Measurements from ENCODE around the gene ASB16.

The ASB16 gene

DNA sequence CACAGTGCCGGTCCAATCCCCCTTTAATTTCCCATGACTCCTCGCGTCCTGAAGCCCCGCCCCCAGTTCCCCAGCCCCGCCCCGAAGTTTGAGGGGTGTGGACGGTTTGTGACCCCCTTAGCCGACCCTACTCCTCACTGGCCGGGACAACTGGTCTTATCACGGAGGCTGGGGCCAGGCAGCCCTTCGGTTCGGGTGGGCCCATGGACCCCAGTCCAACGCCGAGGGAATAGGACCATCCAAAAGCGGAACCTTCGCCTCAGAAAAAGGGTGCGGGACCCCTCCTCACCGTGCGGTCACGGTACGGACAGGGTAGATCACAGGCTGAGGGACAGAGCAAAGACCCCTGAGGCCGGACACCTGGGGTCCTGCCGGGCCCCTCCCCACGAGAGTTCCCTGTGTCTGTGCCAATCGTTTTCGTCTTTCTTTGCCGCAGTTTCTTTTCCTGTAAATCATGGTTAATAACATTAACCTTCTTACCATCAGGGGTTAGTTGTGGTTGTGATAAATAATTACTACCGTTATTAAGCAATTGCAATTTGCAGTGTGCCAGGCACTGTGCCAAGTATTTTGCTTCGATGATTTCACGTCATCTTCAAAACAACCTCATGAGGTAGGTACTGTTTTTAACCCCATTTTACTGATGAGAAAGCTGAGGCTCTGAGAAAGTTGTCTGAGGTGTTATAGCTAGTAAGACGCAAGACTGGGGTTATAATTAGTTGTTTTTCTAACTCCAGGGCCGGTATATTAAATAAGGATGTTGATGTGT is 16.8 kb downstream of the ASB16 start:
- DNase-seq (ENCODE audit: low read depth, low spot score), result no peak

GRCh38 chr17:44188576-44189403 is 18.3 kb downstream of the ASB16 start:
- DNase-seq (ENCODE audit: low read depth, low spot score), result no peak

GRCh38 chr17:44190481-44190880 is 20.0 kb downstream of the ASB16 start:
- DNase-seq (ENCODE audit: low read depth, low spot score), result no peak

- DNase-seq (ENCODE audit: low read depth, low spot score), result no peak
These were observed 20.9 kb downstream of the ASB16 start for GRCh38 chr17:44191369-44191768.

DNA sequence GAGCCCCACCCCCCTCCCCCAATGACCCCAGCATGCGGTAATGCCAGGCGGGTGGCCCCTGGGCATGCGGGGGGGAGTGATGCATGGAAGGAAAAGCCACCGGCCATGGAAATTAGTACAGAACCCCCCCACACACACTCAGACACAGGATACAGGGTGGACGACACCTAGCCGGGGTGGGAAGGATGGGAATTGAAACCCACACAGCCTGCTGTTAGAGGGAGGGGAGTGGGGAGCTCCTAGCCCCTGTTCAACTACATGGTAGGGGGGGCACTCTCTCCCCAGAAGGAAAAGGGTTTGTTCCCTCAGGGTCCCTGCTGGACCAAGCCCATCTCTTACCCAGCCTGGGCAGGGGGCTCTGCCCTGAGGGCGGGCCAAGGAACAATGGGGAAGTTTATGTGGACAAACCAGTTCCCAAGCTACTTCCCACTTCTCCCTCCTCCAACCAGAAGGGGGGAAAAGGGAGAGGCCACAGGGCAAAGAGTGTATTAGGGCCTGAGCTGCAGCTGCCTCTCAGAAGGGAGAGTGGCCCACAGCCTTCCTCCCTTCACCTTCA is 21.5 kb downstream of the ASB16 start:
- no peak for DNase-seq (ENCODE audit: low read depth, low spot score)

DNA sequence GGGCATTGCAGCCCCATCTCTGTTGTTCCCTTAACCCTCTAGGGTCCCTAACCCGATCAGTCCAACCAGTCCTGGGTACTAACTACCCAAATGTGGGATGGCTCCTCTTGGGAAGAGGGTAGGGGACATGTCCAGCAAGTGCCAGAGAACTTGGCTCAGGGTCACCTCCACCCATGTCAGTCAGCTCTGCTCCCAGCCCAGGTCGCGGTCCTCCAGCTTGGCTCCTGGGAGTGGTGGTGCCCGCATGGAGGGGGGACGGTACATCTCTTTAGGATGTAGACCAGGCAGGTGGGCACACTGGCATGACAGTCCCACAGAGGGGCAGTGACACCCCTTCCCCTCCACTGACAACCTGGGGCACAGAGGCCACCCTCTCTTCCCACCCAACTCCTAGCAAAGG is 22.2 kb downstream of the ASB16 start:
- no peak for DNase-seq (ENCODE audit: low read depth, low spot score)

DNA sequence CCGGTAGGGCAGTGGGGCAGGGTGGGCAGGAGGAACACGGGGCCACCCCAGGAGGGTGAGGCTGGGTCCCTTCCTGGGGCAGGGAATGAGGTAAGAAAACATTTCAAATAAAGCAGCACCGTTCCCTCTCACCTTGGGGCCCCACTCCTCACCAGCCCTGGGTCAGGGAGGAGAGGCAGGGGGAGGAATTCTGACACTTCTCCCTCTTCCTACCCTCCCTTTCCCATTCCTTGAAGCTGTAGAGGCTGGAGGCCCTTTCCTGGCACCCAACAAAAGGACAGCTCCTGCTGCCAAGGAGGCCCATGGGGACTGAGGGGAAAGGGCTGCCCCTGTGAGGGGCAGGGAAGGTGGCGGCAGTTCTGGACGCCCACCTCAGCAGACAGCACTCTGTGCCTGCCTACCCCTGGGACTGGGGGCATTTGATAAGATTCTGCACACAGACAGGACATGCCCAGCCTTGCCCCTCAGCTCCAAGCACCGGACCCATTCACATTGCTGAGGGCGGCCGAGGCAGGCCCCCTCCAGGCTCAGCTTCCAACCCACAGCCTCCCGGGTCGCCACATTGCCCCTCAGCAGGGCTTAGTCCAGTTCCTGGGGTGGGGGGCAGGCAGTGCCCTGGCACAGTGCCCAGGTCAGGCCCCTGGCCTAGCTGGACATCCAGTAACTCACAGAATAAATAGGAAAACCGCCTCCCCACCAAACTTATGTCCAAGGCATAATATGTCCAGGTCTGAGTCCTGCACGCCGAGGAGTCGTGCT is 23.0 kb downstream of the ASB16 start:
- DNase-seq (ENCODE audit: low read depth, low spot score), result no peak

GRCh38 chr17:44197107-44197506 is 26.6 kb downstream of the ASB16 start:
- no peak for DNase-seq (ENCODE audit: low read depth, low spot score)

DNA sequence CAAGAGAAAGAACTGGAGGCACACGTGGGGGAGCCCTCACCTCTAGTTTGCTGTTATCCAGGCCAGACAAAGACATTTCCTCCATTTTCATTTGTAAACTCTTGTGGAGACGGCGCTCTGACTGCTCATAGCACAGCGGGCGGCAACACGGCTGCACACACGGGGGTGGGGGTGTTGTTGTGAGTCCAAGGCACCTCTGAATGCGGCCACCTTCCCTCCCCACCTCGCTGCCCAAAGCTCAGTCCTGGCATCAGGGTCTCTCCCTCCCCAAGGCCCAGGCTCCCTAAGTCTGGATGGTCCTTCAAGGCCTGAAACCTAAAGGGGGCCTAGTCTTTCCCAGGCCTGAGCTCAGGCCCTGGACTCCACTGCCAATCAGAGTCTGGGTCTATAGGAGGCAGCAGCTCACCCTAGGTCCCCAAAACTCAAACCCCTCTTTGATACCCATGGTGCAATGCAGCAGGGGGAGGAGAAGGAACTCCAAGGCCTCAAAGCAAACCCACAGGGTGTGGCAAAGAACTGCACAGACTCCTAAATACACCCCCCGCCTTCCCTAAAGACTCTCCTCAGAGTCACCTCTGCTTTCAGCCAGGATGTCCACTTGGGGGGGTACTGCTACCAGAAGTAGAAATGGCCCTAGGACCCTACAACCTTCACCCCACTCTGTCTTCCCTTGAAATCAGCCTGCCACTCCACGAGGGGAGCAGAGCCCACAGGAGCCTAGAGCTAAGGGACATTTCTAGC is 27.6 kb downstream of the ASB16 start:
- DNase-seq (ENCODE audit: low read depth, low spot score), result no peak

DNA sequence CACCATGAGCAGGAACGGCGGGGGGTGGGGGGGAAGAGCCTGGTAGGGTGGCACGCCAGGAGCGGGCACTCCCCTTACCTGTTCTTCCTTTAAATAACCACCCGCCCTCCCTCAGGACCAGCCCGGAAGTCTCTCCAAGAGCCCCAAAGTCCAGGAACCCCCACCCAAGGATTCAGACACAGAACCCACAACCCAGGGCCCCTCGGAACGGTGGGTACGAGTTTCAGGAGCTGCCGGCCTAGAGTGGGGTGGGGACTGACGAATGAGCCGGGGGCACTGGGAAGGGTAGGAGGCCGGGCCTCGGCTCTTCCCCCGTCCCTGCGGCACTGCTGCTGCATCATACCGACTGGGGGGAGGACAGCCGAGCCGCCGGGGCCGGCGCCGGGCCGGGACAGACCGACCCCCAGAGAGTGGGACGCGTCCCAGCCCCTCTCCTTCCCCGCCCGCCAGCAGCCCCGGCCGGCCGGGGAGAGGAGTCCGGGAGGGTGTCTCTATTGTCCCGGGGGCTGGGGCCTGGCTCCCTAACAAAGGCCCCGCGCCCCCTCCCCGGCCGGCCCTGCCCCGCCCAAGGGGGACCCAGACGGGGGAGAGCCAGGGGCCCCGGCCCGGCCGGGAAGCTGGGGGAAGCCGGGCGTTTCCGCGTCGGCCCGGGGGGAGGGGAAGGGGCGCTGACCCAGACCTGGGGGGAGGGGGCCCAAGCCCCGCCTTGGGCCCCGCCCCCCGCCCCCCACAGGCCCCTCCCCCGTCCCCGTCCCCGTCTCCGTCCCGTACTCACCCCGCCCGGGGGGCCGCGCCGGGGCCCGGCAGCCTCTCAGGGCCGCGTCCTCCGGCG is 28.4 kb downstream of the ASB16 start:
- no peak for DNase-seq (ENCODE audit: low read depth, low spot score)

GRCh38 chr17:44199553-44200477 is 29.3 kb downstream of the ASB16 start, which contains the start of gene ATXN7L3:
ATXN7L3 (minus strand) TSS chr17:44199884; CDS start chr17:44198070, 1,814 bp downstream.
- peak; percentile 99 for DNase-seq (ENCODE audit: low read depth, low spot score)

- no peak for DNase-seq (ENCODE audit: low read depth, low spot score)
These were observed 30.1 kb downstream of the ASB16 start for GRCh38 chr17:44200478-44201155.

GRCh38 chr17:44202756-44203155 is 32.3 kb downstream of the ASB16 start:
- DNase-seq (ENCODE audit: low read depth, low spot score), result no peak

DNA sequence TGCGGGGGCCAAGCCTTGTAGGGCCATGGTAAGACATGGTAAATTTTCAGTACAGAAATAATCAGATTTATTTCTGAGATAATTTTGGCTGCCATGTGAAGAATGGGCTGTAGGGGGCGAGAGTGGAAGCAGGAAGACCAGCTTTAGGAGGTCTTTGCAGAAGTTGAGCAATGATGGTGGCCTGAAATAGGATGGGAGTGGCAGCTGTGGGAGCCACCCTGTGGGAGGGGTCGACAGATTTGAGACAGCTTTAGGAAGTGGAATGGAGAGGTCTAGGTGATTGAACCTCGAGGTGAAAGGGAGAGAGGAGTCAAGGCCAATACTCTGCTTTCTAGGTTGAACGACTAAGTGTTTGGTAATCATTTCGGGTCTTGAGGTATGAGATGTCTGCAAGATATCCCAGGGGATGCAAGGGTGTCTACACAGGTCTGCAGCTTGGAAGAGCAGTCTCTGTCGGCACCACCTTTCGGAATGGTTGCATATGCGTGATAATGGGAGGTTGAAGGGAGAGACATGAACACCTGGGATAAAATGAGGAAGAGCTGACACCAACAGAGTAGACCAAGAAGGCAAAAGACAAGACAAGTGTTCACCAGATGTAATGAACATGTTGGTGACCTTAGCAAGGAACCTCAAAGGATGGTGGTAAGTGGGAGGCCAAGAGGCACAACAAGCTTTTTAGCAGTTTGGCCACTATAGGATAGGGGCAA is 33.4 kb downstream of the ASB16 start:
- no peak for DNase-seq (ENCODE audit: low read depth, low spot score)

DNA sequence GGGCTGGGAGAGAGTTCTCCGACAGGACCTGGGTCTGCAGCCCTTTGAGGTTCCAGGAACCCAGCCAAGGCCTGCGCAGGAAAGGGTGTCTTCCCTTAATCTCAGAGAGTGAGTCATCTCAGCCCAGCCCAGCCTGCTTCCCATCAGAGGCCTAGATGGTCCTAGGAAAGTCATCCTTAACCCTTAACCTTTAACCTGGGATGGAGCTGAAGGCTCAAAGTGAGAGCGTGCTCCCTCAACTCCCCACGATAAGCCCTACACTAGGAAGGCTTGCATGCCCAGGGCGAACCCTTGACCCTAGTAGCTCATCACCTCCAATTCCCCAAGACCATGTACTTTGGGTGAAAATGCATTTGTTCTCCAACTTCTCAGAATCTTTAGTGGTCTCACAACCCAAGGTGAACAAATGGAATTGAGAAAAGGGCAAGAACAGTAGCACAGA is 34.0 kb downstream of the ASB16 start:
- no peak for DNase-seq (ENCODE audit: low read depth, low spot score)

DNA sequence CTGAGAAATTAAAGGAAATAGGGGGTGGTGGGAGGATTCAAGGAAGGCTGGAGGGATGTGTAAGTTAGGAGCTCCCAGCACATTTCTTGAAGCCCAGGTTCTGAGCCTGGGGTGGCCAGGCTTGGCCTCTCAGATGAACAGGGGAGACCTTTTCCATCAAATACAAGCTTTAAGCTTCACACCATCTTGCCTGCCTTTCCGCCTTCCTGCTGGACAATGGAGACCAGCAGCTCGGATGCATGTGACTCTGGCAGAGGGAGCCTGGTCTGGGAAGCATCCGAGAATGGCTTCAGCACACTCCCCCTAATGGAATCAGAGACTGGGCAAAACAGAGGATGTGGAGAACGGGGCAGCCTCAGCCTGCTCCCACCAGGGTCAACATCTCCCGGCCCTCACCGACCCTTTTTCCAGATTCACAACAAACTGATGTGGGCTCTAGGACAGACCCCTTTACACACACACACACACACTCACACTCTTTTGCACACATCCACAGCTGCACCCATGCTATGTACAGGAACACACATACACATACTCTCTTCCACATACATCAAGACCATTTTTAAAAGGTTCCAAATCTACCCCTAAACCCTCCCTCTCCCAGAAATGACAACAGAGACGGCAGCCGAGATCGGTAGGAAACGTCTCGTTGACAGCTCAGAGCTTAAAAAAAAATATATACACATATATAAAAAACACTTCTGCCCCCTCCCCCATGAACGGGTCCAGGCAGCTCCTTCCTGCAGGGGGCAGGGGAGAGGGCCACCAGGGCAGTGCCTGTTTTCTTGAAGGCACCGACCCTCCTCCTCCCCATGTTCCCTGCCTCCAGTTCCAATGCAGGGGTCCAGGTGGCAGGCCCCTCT is 35.7 kb downstream of the ASB16 start:
- DNase-seq (ENCODE audit: low read depth, low spot score), result no peak

GRCh38 chr17:44206825-44207155 is 36.3 kb downstream of the ASB16 start:
- no peak for DNase-seq (ENCODE audit: low read depth, low spot score)

Measured in activated naive CD8-positive, alpha-beta T cell treated with anti-CD3 and anti-CD28 coated beads, Interleukin-2, amount 50 U/mL, for 16 hours (primary cell).